ENCODE results near the gene NFIA. TPM values are rescaled to one million over a fixed set of nuclear protein-coding genes. Genes with fewer than 3 reads are reported as not detected.

Gene NFIA
- total RNA-seq, 1 donor from 2014 or later, result 16.2 TPM

GRCh38 chr1:61116421-61116820 is 34.1 kb downstream of the NFIA start:
- no peak overlapping the region for H3K27ac Mint-ChIP-seq (ENCODE audit: unreplicated experiment)
- H3K27me3 Mint-ChIP-seq (ENCODE audit: unreplicated experiment), result peaks cover 4% of the 10 kb centered on the region
- TF ChIP-seq CTCF (IDR thresholded peaks at IDR 0.05; ENCODE audit: unreplicated experiment), result no peak
- no peak for DNase-seq (ENCODE audit: low spot score)
- peaks cover 7% of the 10 kb centered on the region for H3K4me1 Mint-ChIP-seq (ENCODE audit: unreplicated experiment)
- no peaks in the 10 kb centered on the region for H3K36me3 Mint-ChIP-seq (ENCODE audit: low read depth, unreplicated experiment)
- no peaks in the 10 kb centered on the region for H3K9me3 Mint-ChIP-seq (ENCODE audit: unreplicated experiment)
- no peak overlapping the region for H3K4me3 Mint-ChIP-seq (ENCODE audit: unreplicated experiment)

- Mint-ChIP-seq H3K27ac (ENCODE audit: unreplicated experiment) (no peak overlapping the region), H3K9me3 (ENCODE audit: unreplicated experiment) (no peaks in the 10 kb centered on the region), H3K27me3 (ENCODE audit: unreplicated experiment) (peaks cover 4% of the 10 kb centered on the region), H3K4me1 (ENCODE audit: unreplicated experiment) (peaks cover 5% of the 10 kb centered on the region), H3K4me3 (ENCODE audit: unreplicated experiment) (no peak overlapping the region), H3K36me3 (ENCODE audit: low read depth, unreplicated experiment) (no peaks in the 10 kb centered on the region)
- no peak for TF ChIP-seq CTCF (IDR thresholded peaks at IDR 0.05; ENCODE audit: unreplicated experiment)
- no peak for DNase-seq (ENCODE audit: low spot score)
Observed at GRCh38 chr1:61117283-61117682, 34.9 kb downstream of the NFIA start.

- TF ChIP-seq CTCF (IDR thresholded peaks at IDR 0.05; ENCODE audit: unreplicated experiment), result no peak
- no peak overlapping the region for H3K27ac Mint-ChIP-seq (ENCODE audit: unreplicated experiment)
- no peak for DNase-seq (ENCODE audit: low spot score)
- peaks cover 4% of the 10 kb centered on the region for H3K27me3 Mint-ChIP-seq (ENCODE audit: unreplicated experiment)
- no peaks in the 10 kb centered on the region for H3K9me3 Mint-ChIP-seq (ENCODE audit: unreplicated experiment)
- H3K4me1 Mint-ChIP-seq (ENCODE audit: unreplicated experiment), result peaks cover 10% of the 10 kb centered on the region
- no peak overlapping the region for H3K4me3 Mint-ChIP-seq (ENCODE audit: unreplicated experiment)
- H3K36me3 Mint-ChIP-seq (ENCODE audit: low read depth, unreplicated experiment), result no peaks in the 10 kb centered on the region
Observed at GRCh38 chr1:61119085-61119484, 36.7 kb downstream of the NFIA start.

- Mint-ChIP-seq H3K36me3 (ENCODE audit: low read depth, unreplicated experiment) (no peaks in the 10 kb centered on the region), H3K4me1 (ENCODE audit: unreplicated experiment) (peaks cover 11% of the 10 kb centered on the region), H3K27ac (ENCODE audit: unreplicated experiment) (no peak overlapping the region), H3K9me3 (ENCODE audit: unreplicated experiment) (no peaks in the 10 kb centered on the region), H3K27me3 (ENCODE audit: unreplicated experiment) (peaks cover 2% of the 10 kb centered on the region), H3K4me3 (ENCODE audit: unreplicated experiment) (no peak overlapping the region)
- no peak for DNase-seq (ENCODE audit: low spot score)
- no peak for TF ChIP-seq CTCF (IDR thresholded peaks at IDR 0.05; ENCODE audit: unreplicated experiment)
Observed at GRCh38 chr1:61120246-61120840, 38.0 kb downstream of the NFIA start.

- Mint-ChIP-seq H3K4me1 (ENCODE audit: unreplicated experiment) (peaks cover 10% of the 10 kb centered on the region), H3K27ac (ENCODE audit: unreplicated experiment) (no peak overlapping the region), H3K4me3 (ENCODE audit: unreplicated experiment) (no peak overlapping the region), H3K36me3 (ENCODE audit: low read depth, unreplicated experiment) (no peaks in the 10 kb centered on the region), H3K9me3 (ENCODE audit: unreplicated experiment) (no peaks in the 10 kb centered on the region), H3K27me3 (ENCODE audit: unreplicated experiment) (peaks cover 2% of the 10 kb centered on the region)
- no peak for TF ChIP-seq CTCF (IDR thresholded peaks at IDR 0.05; ENCODE audit: unreplicated experiment)
- no peak for DNase-seq (ENCODE audit: low spot score)
Observed at GRCh38 chr1:61120998-61121397, 38.6 kb downstream of the NFIA start.

All from endothelial cell (in vitro differentiated cells).